ENCODE data around the gene PATE1. TPM values are rescaled to one million over a fixed set of nuclear protein-coding genes. Genes with fewer than 3 reads are reported as not detected.

The PATE1 gene
- total RNA-seq: not detected in 2 replicates

GRCh38 chr11:125745979-125746378 is at the start of gene PATE1:
Gene PATE1, plus strand, starts transcription at chr11:125746279. Its CDS starts 26 bp downstream, at chr11:125746305.

GRCh38 chr11:125778728-125779127 is 32.6 kb downstream of the PATE1 start, which contains the start of gene PATE2:
Gene PATE2, minus strand, starts transcription at chr11:125778828. Its CDS starts 55 bp downstream, at chr11:125778773.

GRCh38 chr11:125787827-125788226 is 41.7 kb downstream of the PATE1 start, which contains the start of gene PATE3:
Gene PATE3, plus strand, starts transcription at chr11:125788127. Its CDS starts 25 bp downstream, at chr11:125788152.

Other genes with a start within 250 kb of the PATE1 start
- gene EI24, start 176.8 kb upstream of the PATE1 start, total RNA-seq: 99.6 and 130 TPM in 2 replicates
- 303 and 392 TPM in 2 replicates for gene STT3A, start 153.4 kb upstream of the PATE1 start, total RNA-seq
- gene CHEK1, start 121.1 kb upstream of the PATE1 start, total RNA-seq: 16.3 and 32.5 TPM in 2 replicates
- not detected in 2 replicates for gene ACRV1, start 65.4 kb upstream of the PATE1 start, total RNA-seq
- gene PATE2, start 32.5 kb downstream of the PATE1 start, total RNA-seq: 0.28 TPM in 1 of 2 replicates, not detected in the other
- not detected in 2 replicates for gene PATE3, start 41.8 kb downstream of the PATE1 start, total RNA-seq
- not detected in 2 replicates for gene PATE4, start 87.0 kb downstream of the PATE1 start, total RNA-seq
- gene HYLS1, start 141.4 kb downstream of the PATE1 start, total RNA-seq: 3.0 and 4.3 TPM in 2 replicates
- gene PUS3, start 156.9 kb downstream of the PATE1 start, total RNA-seq: 12.8 and 16.6 TPM in 2 replicates
- gene DDX25, start 158.2 kb downstream of the PATE1 start, total RNA-seq: not detected in 2 replicates
- not detected in 2 replicates for gene VSIG10L2, start 199.8 kb downstream of the PATE1 start, total RNA-seq